HEK293 (cell line): ENCODE data around the gene ADD1.

Experiments used
- CTCF ChIA-PET: fragments of 350-600 bp; formaldehyde crosslinking; extraction: SDS; loops from one replicate; lab custom pipeline; 2021; ENCODE audit warnings: antibody characterized with exemption; lab: Yijun Ruan, JAX
- POLR2A ChIA-PET: fragments of 300-600 bp; formaldehyde crosslinking; extraction: SDS; loops from one replicate; lab custom pipeline; 2020; ENCODE audit warnings: antibody characterized with exemption, inconsistent platforms; lab: Yijun Ruan, JAX
- H3K27ac ChIP-seq: fragments of 200-500 bp; sonication (Bioruptor generic); 2 replicates; pipeline ENCODE4 v1.5.1; 2014; ENCODE audit warnings: low read depth, low read length, control low read depth, inconsistent platforms; ENCODE audit errors: extremely low read depth
- H3K36me3 ChIP-seq, 2 experiments: fragments of 200-500 bp in 1 of 2; sonication (Bioruptor generic) in 1 of 2; 1 replicate in 1 of 2; 2 replicates in 1 of 2; pipeline ENCODE4 v1.5.1; 2014 to 2017; ENCODE audit warnings: inconsistent platforms in 2 of 2, low read length in 2 of 2; ENCODE audit not compliant: control insufficient read depth in 2 of 2, insufficient read depth in 1 of 2
- H3K4me1 ChIP-seq: fragments of 200-500 bp; sonication (Bioruptor generic); 2 replicates; pipeline ENCODE4 v1.5.1; 2014; ENCODE audit warnings: mild to moderate bottlenecking, low read length, inconsistent platforms; ENCODE audit not compliant: control insufficient read depth, insufficient read depth
- H3K4me3 ChIP-seq: 2 replicates; pipeline ENCODE4 v1.5.1; 2011; ENCODE audit warnings: low read depth, mild to moderate bottlenecking, control low read depth, low read length, moderate library complexity
- H3K9me3 ChIP-seq: fragments of 200-500 bp; sonication (Bioruptor generic); 2 replicates; pipeline ENCODE4 v1.5.1; 2014; ENCODE audit warnings: low read depth, low read length, inconsistent platforms; ENCODE audit not compliant: control insufficient read depth, insufficient read depth
- EGR2 ChIP-seq: fragments of 450-650 bp; formaldehyde crosslinking; IDR thresholded peaks from 2 replicates; pipeline ENCODE4 v1.5.1; 2016; ENCODE audit warnings: low read depth, missing biosample characterization, missing genetic modification characterization
- ELK4 ChIP-seq: IDR thresholded peaks from 2 replicates; pipeline ENCODE4 v1.6.1; 2011; ENCODE audit warnings: mild to moderate bottlenecking, low read depth, low read length, borderline replicate concordance
- GLI2 ChIP-seq: fragments of 450-650 bp; formaldehyde crosslinking; IDR thresholded peaks from 2 replicates; pipeline ENCODE4; 2017; ENCODE audit warnings: missing biosample characterization, missing genetic modification characterization, low read depth, borderline replicate concordance
- INSM2 ChIP-seq: fragments of 450-650 bp; formaldehyde crosslinking; IDR thresholded peaks from 2 replicates; pipeline ENCODE4 v1.5.1; 2016; ENCODE audit warnings: missing biosample characterization, missing genetic modification characterization
- SP2 ChIP-seq: fragments of 450-650 bp; formaldehyde crosslinking; IDR thresholded peaks from 2 replicates; pipeline ENCODE4 v1.5.1; 2016; ENCODE audit warnings: missing biosample characterization, missing genetic modification characterization
- TCF7L2 ChIP-seq: IDR thresholded peaks from 2 replicates; pipeline ENCODE4 v1.6.1; 2011; ENCODE audit warnings: low read depth, mild to moderate bottlenecking, inconsistent platforms, low read length, moderate library complexity, borderline replicate concordance
- ZFP69B ChIP-seq: fragments of 450-650 bp; formaldehyde crosslinking; IDR thresholded peaks from 2 replicates; pipeline ENCODE4 v1.5.1; 2016; ENCODE audit warnings: missing biosample characterization, missing genetic modification characterization
- ZNF114 ChIP-seq: fragments of 450-650 bp; formaldehyde crosslinking; IDR thresholded peaks from 2 replicates; pipeline ENCODE4 v1.5.0; 2017; ENCODE audit warnings: missing biosample characterization, missing genetic modification characterization
- ZNF121 ChIP-seq: fragments of 450-650 bp; formaldehyde crosslinking; IDR thresholded peaks from 2 replicates; pipeline ENCODE4 v1.5.1; 2016; ENCODE audit warnings: missing biosample characterization, missing genetic modification characterization
- ZNF140 ChIP-seq: fragments of 450-650 bp; formaldehyde crosslinking; IDR thresholded peaks from 2 replicates; pipeline ENCODE4 v1.5.1; 2016; ENCODE audit warnings: missing biosample characterization, missing genetic modification characterization
- ZNF157 ChIP-seq: fragments of 450-650 bp; formaldehyde crosslinking; IDR thresholded peaks from 2 replicates; pipeline ENCODE4 v1.5.1; 2016; ENCODE audit warnings: missing biosample characterization, missing genetic modification characterization
- ZNF223 ChIP-seq: fragments of 450-650 bp; formaldehyde crosslinking; IDR thresholded peaks from 2 replicates; pipeline ENCODE4 v1.5.1; 2016; ENCODE audit warnings: missing biosample characterization, missing genetic modification characterization
- ZNF23 ChIP-seq: fragments of 450-650 bp; formaldehyde crosslinking; IDR thresholded peaks from 2 replicates; pipeline ENCODE4 v1.5.1; 2016; ENCODE audit warnings: missing biosample characterization, missing genetic modification characterization, borderline replicate concordance
- ZNF280C ChIP-seq: fragments of 450-650 bp; formaldehyde crosslinking; IDR thresholded peaks from 2 replicates; pipeline ENCODE4 v1.5.1; 2016; ENCODE audit warnings: missing biosample characterization, missing genetic modification characterization
- ZNF311 ChIP-seq: fragments of 450-650 bp; formaldehyde crosslinking; IDR thresholded peaks from 2 replicates; pipeline ENCODE4 v1.5.1; 2017; ENCODE audit warnings: missing biosample characterization, missing genetic modification characterization, borderline replicate concordance
- ZNF350 ChIP-seq: fragments of 450-650 bp; formaldehyde crosslinking; IDR thresholded peaks from 2 replicates; pipeline ENCODE4 v1.5.0; 2017; ENCODE audit warnings: missing biosample characterization, mild to moderate bottlenecking, missing genetic modification characterization
- ZNF37A ChIP-seq: fragments of 450-650 bp; IDR thresholded peaks from 2 replicates; pipeline ENCODE4 v1.5.1; 2018; ENCODE audit warnings: missing biosample characterization, missing genetic modification characterization
- ZNF416 ChIP-seq: fragments of 450-650 bp; formaldehyde crosslinking; IDR thresholded peaks from 2 replicates; pipeline ENCODE4 v1.5.1; 2016; ENCODE audit warnings: missing biosample characterization, missing genetic modification characterization
- ZNF423 ChIP-seq: fragments of 450-650 bp; formaldehyde crosslinking; IDR thresholded peaks from 2 replicates; pipeline ENCODE4 v1.5.1; 2016; ENCODE audit warnings: missing biosample characterization, missing genetic modification characterization
- ZNF433 ChIP-seq: fragments of 450-650 bp; formaldehyde crosslinking; IDR thresholded peaks from 2 replicates; pipeline ENCODE4 v1.5.1; 2016; ENCODE audit warnings: missing biosample characterization, missing genetic modification characterization, low read depth
- ZNF501 ChIP-seq: fragments of 450-650 bp; formaldehyde crosslinking; IDR thresholded peaks from 2 replicates; pipeline ENCODE4 v1.5.1; 2016; ENCODE audit warnings: missing biosample characterization, missing genetic modification characterization
- ZNF530 ChIP-seq: fragments of 450-650 bp; formaldehyde crosslinking; IDR thresholded peaks from 2 replicates; pipeline ENCODE4 v1.5.1; 2016; ENCODE audit warnings: low read depth, missing biosample characterization, missing genetic modification characterization
- ZNF629 ChIP-seq: fragments of 450-650 bp; formaldehyde crosslinking; IDR thresholded peaks from 2 replicates; pipeline ENCODE4 v1.5.1; 2017; ENCODE audit warnings: missing biosample characterization, missing genetic modification characterization
- ZNF670 ChIP-seq: fragments of 450-650 bp; formaldehyde crosslinking; IDR thresholded peaks from 2 replicates; pipeline ENCODE4 v1.5.1; 2016; ENCODE audit warnings: missing biosample characterization, missing genetic modification characterization, low read depth
- ZNF704 ChIP-seq: fragments of 450-650 bp; formaldehyde crosslinking; IDR thresholded peaks from 2 replicates; pipeline ENCODE4 v1.5.1; 2016; ENCODE audit warnings: missing biosample characterization, missing genetic modification characterization
- ZSCAN16 ChIP-seq: fragments of 450-650 bp; formaldehyde crosslinking; IDR thresholded peaks from 2 replicates; pipeline ENCODE4 v1.5.1; 2016; ENCODE audit warnings: missing biosample characterization, missing genetic modification characterization
- ZSCAN30 ChIP-seq: fragments of 450-650 bp; IDR thresholded peaks from 2 replicates; pipeline ENCODE4 v1.5.1; 2018; ENCODE audit warnings: missing biosample characterization, mild to moderate bottlenecking, missing genetic modification characterization, moderate library complexity
- ZXDB ChIP-seq: fragments of 450-650 bp; formaldehyde crosslinking; IDR thresholded peaks from 2 replicates; pipeline ENCODE4 v1.5.1; 2016; ENCODE audit warnings: missing biosample characterization, missing genetic modification characterization

The ADD1 gene

GRCh38 chr4:2800691-2801596 lies 42.7 kb upstream of the ADD1 start (continued):
- TF ChIP-seq EGR2 (tag by site-specific recombination) (peak; percentile 60), ZNF501 (tag by site-specific recombination) (no peak), ZNF433 (tag by site-specific recombination) (no peak), ZNF704 (no peak), ZNF530 (tag by site-specific recombination) (no peak), ZFP69B (tag by site-specific recombination) (peak; percentile 82), INSM2 (tag by site-specific recombination) (no peak), SP2 (tag by site-specific recombination) (peak; percentile 36), ZNF157 (tag by site-specific recombination) (no peak), GLI2 (tag by site-specific recombination) (no peak), TCF7L2 (no peak), ZNF114 (tag by site-specific recombination) (no peak), ZNF629 (tag by site-specific recombination) (no peak), ZNF223 (tag by site-specific recombination) (0 out of 2 replicates have a peak, but pooled peaks have one; percentile 34), ZNF37A (tag by site-specific recombination) (no peak), ZXDB (tag by site-specific recombination) (no peak), ELK4 (no peak)

GRCh38 chr4:2802618-2803531 lies 40.8 kb upstream of the ADD1 start:
- Histone ChIP-seq H3K4me3 (no peak overlapping the region), H3K36me3 (no peaks in the 10 kb centered on the region), H3K27ac (no peak overlapping the region), H3K9me3 (no peaks in the 10 kb centered on the region), H3K4me1 (no peaks in the 10 kb centered on the region)
- CTCF ChIA-PET = no interaction called here
- POLR2A ChIA-PET = interaction anchor here (0.6 to 1.3 kb wide), 2 partner anchors 9 to 181 kb away, joined by 6 to 11 read pairs; no protein-coding TSS in a partner anchor
- no peak for TF ChIP-seq ZSCAN16 (tag by site-specific recombination)
- TF ChIP-seq ZNF670 (tag by site-specific recombination) = no peak
- TF ChIP-seq ELK4 = no peak
- no peak for TF ChIP-seq ZNF416 (tag by site-specific recombination)
- no peak for TF ChIP-seq ZNF140 (tag by site-specific recombination)
- TF ChIP-seq ZNF121 (tag by site-specific recombination) = no peak
- TF ChIP-seq ZSCAN30 (tag by site-specific recombination) = no peak
- TF ChIP-seq ZNF37A (tag by site-specific recombination) = no peak
- TF ChIP-seq ZNF530 (tag by site-specific recombination) = no peak
- no peak for TF ChIP-seq ZNF311
- no peak for TF ChIP-seq ZNF423 (tag by site-specific recombination)
- TF ChIP-seq ZNF350 (tag by site-specific recombination) = no peak
- TF ChIP-seq ZNF280C (tag by site-specific recombination) = no peak
- no peak for TF ChIP-seq ZNF23 (tag by site-specific recombination)
